ENCODE results near the gene CGNL1.

CGNL1 gene

DNA sequence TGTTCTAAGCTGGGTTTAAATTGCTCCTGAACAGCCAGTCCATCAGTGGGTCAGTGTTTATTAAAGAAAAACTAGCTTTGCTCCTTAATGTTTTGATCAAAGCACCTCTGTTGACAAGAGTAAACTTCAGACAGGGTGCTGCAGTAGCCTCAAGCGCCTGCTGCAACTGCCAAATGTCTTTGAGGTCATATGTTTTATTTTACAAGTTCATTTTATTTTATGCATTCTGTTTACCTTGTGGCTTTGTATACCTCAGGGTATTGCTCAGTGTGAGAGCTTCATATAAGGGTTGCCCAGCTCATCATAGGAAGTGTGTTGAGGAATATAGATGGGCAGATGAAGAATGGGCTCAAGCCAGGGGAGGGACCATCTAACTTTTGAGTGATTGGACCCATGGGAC, 223.9 kb downstream of the CGNL1 start:
- no peak for DNase-seq (ENCODE audit: low spot score)
